IMR-90 (cell line): Measurements from ENCODE around the gene SEL1L2.

Experiments
- CEBPB ChIP-seq: IDR thresholded peaks from 2 replicates; pipeline ENCODE4 v1.6.1; 2012; ENCODE audit warnings: low read depth, low read length, improper control_type of control experiment
- CHD1 ChIP-seq: IDR thresholded peaks from 2 replicates; pipeline ENCODE4 v1.6.1; 2012; ENCODE audit warnings: low read depth, low read length, improper control_type of control experiment
- FOS ChIP-seq: fragments of 150-350 bp; IDR thresholded peaks from 2 replicates; pipeline ENCODE4 v1.6.1; 2016; ENCODE audit warnings: low read depth, low read length
- MAFK ChIP-seq: IDR thresholded peaks from 2 replicates; pipeline ENCODE4 v1.6.1; 2012; ENCODE audit warnings: low read depth, low read length, improper control_type of control experiment
- MAZ ChIP-seq: IDR thresholded peaks from 2 replicates; pipeline ENCODE4 v1.6.1; 2012; ENCODE audit warnings: low read depth, mild to moderate bottlenecking, low read length, improper control_type of control experiment, moderate library complexity, borderline replicate concordance
- MXI1 ChIP-seq: IDR thresholded peaks from 2 replicates; pipeline ENCODE4 v1.6.1; 2012; ENCODE audit warnings: low read depth, mild to moderate bottlenecking, low read length, moderate library complexity, borderline replicate concordance
- POLR2A ChIP-seq: IDR thresholded peaks from 2 replicates; pipeline ENCODE4 v1.6.1; 2012; ENCODE audit warnings: mild to moderate bottlenecking, low read depth, low read length
- RAD21 ChIP-seq: IDR thresholded peaks from 2 replicates; pipeline ENCODE4 v1.6.1; 2012; ENCODE audit warnings: low read length, improper control_type of control experiment
- RCOR1 ChIP-seq: IDR thresholded peaks from 2 replicates; pipeline ENCODE4 v1.6.1; 2012; ENCODE audit warnings: mild to moderate bottlenecking, low read length, improper control_type of control experiment; ENCODE audit not compliant: insufficient replicate concordance
- RFX5 ChIP-seq: IDR thresholded peaks from 2 replicates; pipeline ENCODE4 v1.8.0; 2012; ENCODE audit warnings: low read depth, mild to moderate bottlenecking, low read length, moderate library complexity
- SMC3 ChIP-seq: fragments of 150-350 bp; IDR thresholded peaks from 2 replicates; pipeline ENCODE4 v1.6.1; 2016; ENCODE audit warnings: low read depth, mild to moderate bottlenecking, antibody characterized with exemption, low read length, moderate library complexity
- USF2 ChIP-seq: fragments of 150-350 bp; IDR thresholded peaks from 2 replicates; pipeline ENCODE4 v1.6.1; 2017; ENCODE audit warnings: mild to moderate bottlenecking, antibody characterized with exemption, low read length, low read depth
- TF ChIP-seq, protein P1 (sequence below): fragments of 150-350 bp; IDR thresholded peaks from 2 replicates; pipeline ENCODE4 v1.6.1; 2016; ENCODE audit warnings: low read depth, mild to moderate bottlenecking, low read length, moderate library complexity, borderline replicate concordance
- TF ChIP-seq, protein P2 (sequence below): conservative IDR thresholded peaks from 2 replicates; pipeline ENCODE4 v1.5.1; 2012; ENCODE audit warnings: mild to moderate bottlenecking, low read depth, low read length, improper control_type of control experiment

DNA sequence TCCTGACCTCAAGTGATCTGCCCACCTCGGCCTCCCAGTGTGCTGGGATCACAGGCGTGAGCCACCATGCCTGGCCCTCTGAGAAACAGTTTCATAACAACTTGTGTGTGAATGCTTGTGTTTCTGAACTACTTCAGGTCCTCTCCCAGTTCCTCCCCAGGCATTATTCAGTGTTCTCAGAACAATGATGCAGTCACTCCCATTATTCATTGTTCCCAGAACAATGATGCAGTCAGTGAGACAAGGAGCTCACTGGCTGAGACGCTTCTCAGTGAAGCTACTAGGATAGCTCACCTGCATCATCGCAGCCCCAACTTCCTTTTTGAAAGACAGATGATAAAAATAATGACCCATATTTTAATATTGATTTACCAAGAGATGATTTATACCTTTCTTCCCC, 134.1 kb downstream of the SEL1L2 start:
- no peak for TF ChIP-seq MXI1
- TF ChIP-seq MAZ: no peak
- TF ChIP-seq CEBPB: no peak
- TF ChIP-seq, protein P1, sequence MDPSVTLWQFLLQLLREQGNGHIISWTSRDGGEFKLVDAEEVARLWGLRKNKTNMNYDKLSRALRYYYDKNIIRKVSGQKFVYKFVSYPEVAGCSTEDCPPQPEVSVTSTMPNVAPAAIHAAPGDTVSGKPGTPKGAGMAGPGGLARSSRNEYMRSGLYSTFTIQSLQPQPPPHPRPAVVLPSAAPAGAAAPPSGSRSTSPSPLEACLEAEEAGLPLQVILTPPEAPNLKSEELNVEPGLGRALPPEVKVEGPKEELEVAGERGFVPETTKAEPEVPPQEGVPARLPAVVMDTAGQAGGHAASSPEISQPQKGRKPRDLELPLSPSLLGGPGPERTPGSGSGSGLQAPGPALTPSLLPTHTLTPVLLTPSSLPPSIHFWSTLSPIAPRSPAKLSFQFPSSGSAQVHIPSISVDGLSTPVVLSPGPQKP: no peak
- TF ChIP-seq, protein P2, sequence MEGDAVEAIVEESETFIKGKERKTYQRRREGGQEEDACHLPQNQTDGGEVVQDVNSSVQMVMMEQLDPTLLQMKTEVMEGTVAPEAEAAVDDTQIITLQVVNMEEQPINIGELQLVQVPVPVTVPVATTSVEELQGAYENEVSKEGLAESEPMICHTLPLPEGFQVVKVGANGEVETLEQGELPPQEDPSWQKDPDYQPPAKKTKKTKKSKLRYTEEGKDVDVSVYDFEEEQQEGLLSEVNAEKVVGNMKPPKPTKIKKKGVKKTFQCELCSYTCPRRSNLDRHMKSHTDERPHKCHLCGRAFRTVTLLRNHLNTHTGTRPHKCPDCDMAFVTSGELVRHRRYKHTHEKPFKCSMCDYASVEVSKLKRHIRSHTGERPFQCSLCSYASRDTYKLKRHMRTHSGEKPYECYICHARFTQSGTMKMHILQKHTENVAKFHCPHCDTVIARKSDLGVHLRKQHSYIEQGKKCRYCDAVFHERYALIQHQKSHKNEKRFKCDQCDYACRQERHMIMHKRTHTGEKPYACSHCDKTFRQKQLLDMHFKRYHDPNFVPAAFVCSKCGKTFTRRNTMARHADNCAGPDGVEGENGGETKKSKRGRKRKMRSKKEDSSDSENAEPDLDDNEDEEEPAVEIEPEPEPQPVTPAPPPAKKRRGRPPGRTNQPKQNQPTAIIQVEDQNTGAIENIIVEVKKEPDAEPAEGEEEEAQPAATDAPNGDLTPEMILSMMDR: no peak
- no peak for TF ChIP-seq SMC3
- no peak for TF ChIP-seq FOS
- TF ChIP-seq MAFK: no peak
- TF ChIP-seq POLR2A: no peak
- TF ChIP-seq RCOR1: no peak
- no peak for TF ChIP-seq RAD21
- TF ChIP-seq USF2: no peak
- TF ChIP-seq RFX5: no peak
- no peak for TF ChIP-seq CHD1
